Suppressor macrophage treated with lipopolysaccharide for 4 hours (primary cell): ENCODE measurements around the gene PROZ.
A peak's percentile ranks its signal among the peaks of the same experiment; 100 is the strongest.
"Not testable (repeated sequence)": the region's sequence is repeated elsewhere in the genome, so short reads cannot be mapped to it uniquely, and the experiment has no call there.

Source experiments
- DNase-seq: peaks from one replicate; pipeline ENCODE4 v3.0.0-alpha.2; 2020

Gene PROZ

GRCh38 chr13:113158946-113159345 lies 498 bp downstream of the PROZ start:
- DNase-seq: no peak

GRCh38 chr13:113159701-113160100 lies 1.3 kb downstream of the PROZ start:
- DNase-seq: no peak

- no peak for DNase-seq
Measured at GRCh38 chr13:113160983-113161382, 2.5 kb downstream of the PROZ start.

GRCh38 chr13:113161433-113161832 lies 3.0 kb downstream of the PROZ start:
- DNase-seq: no peak

- not testable (repeated sequence) for DNase-seq
Measured at GRCh38 chr13:113161975-113162374, 3.5 kb downstream of the PROZ start.

- no peak for DNase-seq
Measured at GRCh38 chr13:113162783-113163685, 4.6 kb downstream of the PROZ start.

GRCh38 chr13:113164492-113164891 lies 6.0 kb downstream of the PROZ start:
- no peak for DNase-seq

- no peak for DNase-seq
Measured at GRCh38 chr13:113166266-113166665, 7.8 kb downstream of the PROZ start.

- no peak for DNase-seq
Measured at GRCh38 chr13:113166681-113167080, 8.2 kb downstream of the PROZ start.

- no peak for DNase-seq
Measured at GRCh38 chr13:113167155-113167554, 8.7 kb downstream of the PROZ start.

GRCh38 chr13:113167575-113167974 lies 9.1 kb downstream of the PROZ start:
- no peak for DNase-seq

GRCh38 chr13:113168211-113168610 lies 9.8 kb downstream of the PROZ start:
- DNase-seq: no peak

- DNase-seq: no peak
Measured at GRCh38 chr13:113169277-113170272, 11.1 kb downstream of the PROZ start.

- peak; percentile 35 for DNase-seq
Measured at GRCh38 chr13:113170511-113170910, 12.1 kb downstream of the PROZ start.

GRCh38 chr13:113171250-113172125 lies 13.0 kb downstream of the PROZ start:
- no peak for DNase-seq

GRCh38 chr13:113172419-113172926 lies 14.0 kb downstream of the PROZ start:
- DNase-seq: no peak

GRCh38 chr13:113176280-113176679 lies 17.8 kb downstream of the PROZ start:
- DNase-seq: peak; percentile 80

GRCh38 chr13:113176822-113177221 lies 18.4 kb downstream of the PROZ start:
- no peak for DNase-seq

GRCh38 chr13:113178070-113178895 lies 19.8 kb downstream of the PROZ start:
- no peak for DNase-seq

GRCh38 chr13:113178896-113179167 lies 20.4 kb downstream of the PROZ start:
- DNase-seq: no peak

GRCh38 chr13:113179374-113180230 lies 21.2 kb downstream of the PROZ start:
- DNase-seq: no peak
